ENCODE results near the gene IL20. TPM values are rescaled to one million over a fixed set of nuclear protein-coding genes. Genes with fewer than 3 reads are reported as not detected.

Gene IL20
- total RNA-seq, 1 experiment from 2014 or later: not detected

- no peak overlapping the region for H3K27ac ChIP-seq (ENCODE audit: low read length)
- TF ChIP-seq POLR2AphosphoS5 (IDR thresholded peaks at IDR 0.05; ENCODE audit: low read depth, low read length): no peak
- no peak for TF ChIP-seq TCF7L2 (IDR thresholded peaks at IDR 0.05; ENCODE audit: low read depth, low read length)
- TF ChIP-seq SIN3A (IDR thresholded peaks at IDR 0.05; ENCODE audit: borderline replicate concordance, insufficient read depth, low read depth, low read length): no peak
- no peak for TF ChIP-seq REST (IDR thresholded peaks at IDR 0.05; ENCODE audit: insufficient read depth in 1 of 2, low read depth in 2 of 2, low read length in 1 of 2)
- TF ChIP-seq CTCF (IDR thresholded peaks at IDR 0.05): no peak
- ATAC-seq (no peak), DNase-seq (ENCODE audit: low read depth, low spot score) (no peak)
- no peaks in the 10 kb centered on the region for H3K9me3 ChIP-seq (ENCODE audit: control insufficient read depth, insufficient read depth, low read depth, low read length)
- CTCF ChIA-PET: no interaction called here
- H3K4me1 ChIP-seq (ENCODE audit: control insufficient read depth, insufficient read depth, low read length): no peaks in the 10 kb centered on the region
- H3K36me3 ChIP-seq (ENCODE audit: control insufficient read depth, insufficient read depth, low read length): no peaks in the 10 kb centered on the region
- intact Hi-C loops (cut with micrococcal nuclease; ENCODE audit: unreplicated experiment): no loop called here
- peaks cover 14% of the 10 kb centered on the region for H3K27me3 ChIP-seq (ENCODE audit: control insufficient read depth, insufficient read depth, low read length)
- no TSS peak for BruUV-seq (replicated peaks)
- H3K4me3 ChIP-seq (ENCODE audit: low read depth in 2 of 2, low read length in 2 of 2): no peak overlapping the region
- in situ Hi-C loops (cut with HindIII; ENCODE audit: low pct_unique_long_range_greater_than_20kb, low sequenced_read_pairs): no loop called here
- POLR2A ChIA-PET: no interaction called here
Observed at GRCh38 chr1:206860165-206860564, 5.3 kb upstream of the IL20 start.

- in situ Hi-C loops (cut with HindIII; ENCODE audit: low pct_unique_long_range_greater_than_20kb, low sequenced_read_pairs): no loop called here
- intact Hi-C loops (cut with micrococcal nuclease; ENCODE audit: unreplicated experiment): no loop called here
- ChIA-PET CTCF (no interaction called here), POLR2A (no interaction called here)
- BruUV-seq (replicated peaks): no TSS peak
- no peak for TF ChIP-seq TCF7L2 (IDR thresholded peaks at IDR 0.05; ENCODE audit: low read depth, low read length)
- no peak for TF ChIP-seq POLR2AphosphoS5 (IDR thresholded peaks at IDR 0.05; ENCODE audit: low read depth, low read length)
- no peak for TF ChIP-seq SIN3A (IDR thresholded peaks at IDR 0.05; ENCODE audit: borderline replicate concordance, insufficient read depth, low read depth, low read length)
- no peak for TF ChIP-seq REST (IDR thresholded peaks at IDR 0.05; ENCODE audit: insufficient read depth in 1 of 2, low read depth in 2 of 2, low read length in 1 of 2)
- TF ChIP-seq CTCF (IDR thresholded peaks at IDR 0.05): no peak
- ATAC-seq: no peak
- DNase-seq (ENCODE audit: low read depth, low spot score): no peak
- no peaks in the 10 kb centered on the region for H3K4me1 ChIP-seq (ENCODE audit: control insufficient read depth, insufficient read depth, low read length)
- H3K36me3 ChIP-seq (ENCODE audit: control insufficient read depth, insufficient read depth, low read length): no peaks in the 10 kb centered on the region
- H3K4me3 ChIP-seq (ENCODE audit: low read depth in 2 of 2, low read length in 2 of 2): no peak overlapping the region
- peaks cover 20% of the 10 kb centered on the region for H3K27me3 ChIP-seq (ENCODE audit: control insufficient read depth, insufficient read depth, low read length)
- H3K27ac ChIP-seq (ENCODE audit: low read length): no peak overlapping the region
- no peaks in the 10 kb centered on the region for H3K9me3 ChIP-seq (ENCODE audit: control insufficient read depth, insufficient read depth, low read depth, low read length)
Observed at GRCh38 chr1:206863266-206863665, 2.2 kb upstream of the IL20 start.
